HG03135 (cell line): Measurements from ENCODE around the gene GPR55.

Experiments used
- ATAC-seq: cut with Tn5 transposase; IDR thresholded peaks from one replicate; pipeline ENCODE4 v1.9.1; 2021; ENCODE audit warnings: mild to moderate bottlenecking, moderate library complexity; ENCODE audit not compliant: unreplicated experiment

Gene GPR55

GRCh38 chr2:230920167-230920566 lies 4.9 kb downstream of the GPR55 start:
- ATAC-seq: no peak

- no peak for ATAC-seq
Observed at GRCh38 chr2:230919681-230920080, 5.4 kb downstream of the GPR55 start.

- no peak for ATAC-seq
Observed at GRCh38 chr2:230919240-230919639, 5.8 kb downstream of the GPR55 start.

GRCh38 chr2:230916218-230916617 lies 8.8 kb downstream of the GPR55 start:
- no peak for ATAC-seq

GRCh38 chr2:230915319-230915718 lies 9.7 kb downstream of the GPR55 start:
- ATAC-seq: no peak

GRCh38 chr2:230914886-230915285 lies 10.2 kb downstream of the GPR55 start:
- no peak for ATAC-seq

- ATAC-seq: no peak
Observed at GRCh38 chr2:230913406-230914143, 11.5 kb downstream of the GPR55 start.

DNA sequence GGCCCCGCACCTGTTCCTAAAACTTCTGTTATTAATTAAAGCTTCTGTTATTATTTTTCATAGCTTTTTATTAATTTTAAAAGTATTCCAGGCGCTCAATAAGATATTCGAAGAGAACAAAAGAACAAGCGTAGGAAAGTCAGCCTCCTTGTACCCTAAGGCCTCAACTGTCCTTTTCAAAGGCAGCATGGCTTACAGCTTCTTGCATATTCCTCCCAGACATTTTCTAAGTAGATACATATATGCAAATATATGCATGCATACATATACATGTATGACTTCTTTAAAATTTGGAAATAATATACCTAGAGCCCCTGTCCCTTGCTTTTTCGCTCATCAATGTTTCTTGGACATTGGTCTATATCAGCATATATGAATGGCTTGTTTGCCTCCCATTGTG lies 12.3 kb downstream of the GPR55 start:
- no peak for ATAC-seq

- ATAC-seq: no peak
Observed at GRCh38 chr2:230912046-230912445, 13.0 kb downstream of the GPR55 start.

DNA sequence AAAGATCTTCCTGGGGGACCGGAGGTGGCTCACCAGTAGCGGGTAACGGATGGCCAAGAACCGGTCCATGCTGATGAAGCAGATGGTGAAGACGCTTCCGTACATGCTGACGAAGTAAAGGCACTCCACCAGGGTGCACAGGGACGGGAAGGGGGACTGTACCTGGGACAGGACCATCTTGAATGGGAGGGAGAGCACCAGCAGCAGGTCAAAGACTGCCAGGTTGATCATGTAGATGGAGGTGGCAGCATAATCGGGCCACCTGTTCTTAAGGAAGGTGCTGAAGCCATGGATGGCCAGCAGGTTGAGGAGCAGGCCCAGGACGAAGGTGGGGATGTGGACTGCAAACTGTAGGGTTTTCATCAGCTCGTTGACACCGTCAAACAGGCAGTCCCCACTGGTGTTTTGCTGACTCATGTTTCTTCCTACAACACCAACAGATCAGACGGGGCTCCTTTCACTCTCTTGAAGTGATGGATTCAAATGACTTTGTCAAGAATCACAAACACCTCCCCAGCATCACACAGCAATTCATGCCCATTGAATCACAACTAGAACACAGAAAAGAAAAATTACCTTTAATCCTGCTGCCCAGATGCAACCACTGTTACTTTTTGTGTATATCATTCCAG lies 14.4 kb downstream of the GPR55 start:
- no peak for ATAC-seq

DNA sequence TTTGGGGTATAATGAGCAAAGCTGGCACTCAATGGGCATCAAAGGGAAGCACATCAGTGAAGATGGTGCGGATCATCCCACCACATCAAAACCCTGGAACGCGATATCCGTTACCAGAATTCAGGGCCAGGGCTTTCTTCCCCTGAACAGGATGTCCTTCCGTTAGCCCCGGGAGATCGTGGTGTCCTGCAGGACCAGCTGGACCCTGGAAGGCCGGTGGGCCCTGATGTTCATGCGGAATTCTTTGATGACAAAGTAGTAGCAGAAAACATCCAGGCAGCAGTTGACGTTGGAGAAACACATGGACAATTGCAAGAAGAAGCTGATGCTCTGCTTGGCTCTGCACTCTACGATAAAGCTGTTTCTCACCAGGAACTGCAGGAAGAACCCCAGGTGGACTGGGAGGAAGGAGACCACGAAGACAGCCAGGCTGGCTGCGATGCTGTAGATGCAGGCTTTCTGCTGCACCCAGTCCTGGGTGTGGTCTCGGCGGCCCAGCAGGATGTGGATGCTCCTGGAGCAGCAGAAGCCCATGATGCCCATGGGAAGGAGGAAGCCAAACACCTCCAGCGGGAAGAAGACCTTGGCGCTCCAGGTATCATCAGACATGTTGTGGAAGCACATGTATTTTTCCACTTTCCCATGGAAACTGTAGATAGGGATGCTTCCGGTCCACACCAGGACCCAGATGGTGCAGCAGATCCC lies 15.0 kb downstream of the GPR55 start:
- no peak for ATAC-seq

GRCh38 chr2:230908595-230909191 lies 16.3 kb downstream of the GPR55 start:
- ATAC-seq: no peak

GRCh38 chr2:230908092-230908594 lies 16.9 kb downstream of the GPR55 start:
- no peak for ATAC-seq

DNA sequence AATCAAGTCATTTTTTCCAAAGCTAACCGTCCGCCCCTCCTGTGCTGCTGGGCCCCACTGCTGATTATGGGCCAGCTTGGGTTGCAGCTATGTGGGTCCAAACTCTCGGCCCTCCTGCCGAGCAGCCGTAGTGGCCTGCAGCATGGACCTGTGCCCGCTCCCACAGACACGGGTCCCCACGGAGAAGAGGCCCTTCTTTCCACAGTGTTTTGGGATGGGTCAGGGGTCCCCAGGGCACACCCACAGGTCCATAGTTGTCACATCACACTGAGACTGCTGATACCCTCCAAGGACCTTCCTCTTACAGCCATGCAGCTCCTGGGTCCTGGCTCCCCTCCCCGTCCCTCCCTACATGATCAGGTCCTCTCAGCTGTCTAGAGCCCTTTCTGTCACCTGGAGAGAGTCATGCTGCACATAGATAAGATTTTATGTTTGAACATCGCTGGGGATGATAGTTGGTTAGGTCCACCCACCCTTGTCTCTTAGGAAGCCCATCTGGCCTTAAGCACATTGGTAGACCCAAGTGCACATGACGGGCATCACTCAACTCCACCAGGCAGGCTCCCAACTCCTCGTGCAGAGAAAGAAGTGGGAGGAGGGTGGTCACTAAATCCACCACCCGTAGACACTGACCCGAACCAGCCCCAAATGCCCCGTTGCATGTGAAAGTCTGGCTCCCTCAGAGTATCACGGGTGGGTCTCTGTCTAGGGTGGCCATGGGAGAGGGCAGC lies 17.5 kb downstream of the GPR55 start:
- ATAC-seq: no peak

- no peak for ATAC-seq
Observed at GRCh38 chr2:230906471-230907230, 18.4 kb downstream of the GPR55 start.

GRCh38 chr2:230905448-230906421 lies 19.3 kb downstream of the GPR55 start:
- no peak for ATAC-seq

DNA sequence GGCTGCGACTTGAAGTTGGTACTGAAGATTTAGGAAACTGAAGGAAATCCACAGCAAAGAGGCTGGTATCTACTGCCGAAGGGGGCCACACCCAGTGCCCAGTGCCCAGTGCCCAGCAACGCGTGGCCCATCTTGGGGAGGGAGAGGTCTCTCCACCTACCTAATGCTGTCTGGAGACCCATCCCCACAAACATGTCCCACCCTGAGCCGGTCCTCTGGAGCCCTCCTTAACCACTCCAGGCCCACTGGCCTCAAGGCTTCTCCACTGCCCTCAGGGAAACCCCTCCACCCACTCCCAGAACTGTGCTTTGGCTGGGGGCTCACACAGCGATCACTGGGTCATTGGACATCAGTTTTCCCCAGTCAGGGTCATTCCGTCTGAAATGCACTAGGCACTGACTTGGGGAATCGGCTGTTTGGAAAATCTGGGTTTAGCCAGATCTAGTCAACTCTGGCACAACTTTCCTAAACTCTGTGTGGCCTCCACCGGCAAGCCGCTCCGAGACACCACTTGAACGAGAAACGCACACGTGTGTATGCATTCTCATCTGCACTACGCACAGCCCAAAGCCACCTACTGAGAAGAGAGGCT lies 20.1 kb downstream of the GPR55 start:
- ATAC-seq: no peak
